Measurements from ENCODE around the gene IRF7.
A peak's percentile ranks its signal among the peaks of the same experiment; 100 is the strongest.
"Not testable (repeated sequence)": the region's sequence is repeated elsewhere in the genome, so short reads cannot be mapped to it uniquely, and the experiment has no call there.

The IRF7 gene

DNA sequence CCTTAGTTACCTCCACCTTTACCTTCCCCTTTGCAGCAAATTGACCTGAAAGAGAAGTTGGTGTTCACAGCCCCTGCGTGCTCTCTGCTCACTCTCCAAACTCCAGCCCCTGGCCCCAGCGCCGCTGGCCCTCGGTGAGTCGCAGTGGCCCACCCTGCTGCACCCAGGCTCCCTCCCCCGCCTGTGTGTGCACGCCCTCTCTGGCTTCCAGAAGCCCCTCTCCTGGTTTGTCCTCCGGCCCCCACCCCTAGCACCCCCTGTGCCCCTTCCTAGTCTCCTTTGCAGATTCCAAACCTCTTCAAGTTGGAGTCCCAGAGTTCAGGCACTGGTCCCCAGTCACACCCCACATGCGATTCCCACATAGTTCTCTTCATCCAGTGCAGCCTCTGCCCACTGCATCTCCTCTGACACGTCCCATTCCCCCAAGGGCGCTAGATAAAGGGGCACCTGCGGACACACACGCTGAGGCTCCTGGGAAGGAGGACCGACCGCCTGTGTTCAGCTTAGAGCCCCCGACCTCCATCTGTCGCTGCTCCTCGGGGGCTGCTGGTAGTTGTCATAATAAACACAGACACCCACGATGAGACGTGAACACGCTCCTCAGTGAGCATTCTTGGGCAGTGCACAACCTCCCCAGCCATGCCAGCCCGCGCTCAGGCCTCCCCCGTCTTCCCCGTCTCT lies 41.0 kb downstream of the IRF7 start:
- Histone ChIP-seq H3K36me3 (replicated peaks; ENCODE audit: insufficient read depth, low read length) (no peaks in the 10 kb centered on the region), H2AFZ (ENCODE audit: low read length) (peak overlapping the region; percentile 97; the same call in 1 of the 2 replicates), H3K27ac (ENCODE audit: low read length) (no peak overlapping the region), H3K9me3 (replicated peaks; ENCODE audit: insufficient read depth, low read length) (no peaks in the 10 kb centered on the region), H3K4me1 (ENCODE audit: low read length) (peaks cover 16% of the 10 kb centered on the region), H3K9me2 (replicated peaks; ENCODE audit: insufficient read depth, low read length) (no peaks in the 10 kb centered on the region), H3K4me2 (ENCODE audit: low read depth, low read length) (peak overlapping the region; percentile 100), H3K9ac (ENCODE audit: low read length) (peak overlapping the region; percentile 55; the same call in 1 of the 2 replicates), H3K4me3 (ENCODE audit: low read length) (peak overlapping the region; percentile 78), H3K79me2 (ENCODE audit: low read length) (peaks cover 32% of the 10 kb centered on the region), H4K20me1 (ENCODE audit: insufficient read depth, low read length) (peaks cover 27% of the 10 kb centered on the region), H3F3A (ENCODE audit: insufficient read depth, low read length) (no peaks in the 10 kb centered on the region), H3K27me3 (replicated peaks; ENCODE audit: insufficient read depth, low read length) (peaks cover 9% of the 10 kb centered on the region; the same call in 1 of the 2 replicates)
- DNase-seq: no peak
- TF ChIP-seq EZH2phosphoT487 (IDR thresholded peaks at IDR 0.05; ENCODE audit: low read length): no peak
- no peak for TF ChIP-seq CTCF (IDR thresholded peaks at IDR 0.05; ENCODE audit: low read length)
- TF ChIP-seq EZH2 (optimal IDR thresholded peaks at IDR 0.05; ENCODE audit: low read depth, low read length): no peak

DNA sequence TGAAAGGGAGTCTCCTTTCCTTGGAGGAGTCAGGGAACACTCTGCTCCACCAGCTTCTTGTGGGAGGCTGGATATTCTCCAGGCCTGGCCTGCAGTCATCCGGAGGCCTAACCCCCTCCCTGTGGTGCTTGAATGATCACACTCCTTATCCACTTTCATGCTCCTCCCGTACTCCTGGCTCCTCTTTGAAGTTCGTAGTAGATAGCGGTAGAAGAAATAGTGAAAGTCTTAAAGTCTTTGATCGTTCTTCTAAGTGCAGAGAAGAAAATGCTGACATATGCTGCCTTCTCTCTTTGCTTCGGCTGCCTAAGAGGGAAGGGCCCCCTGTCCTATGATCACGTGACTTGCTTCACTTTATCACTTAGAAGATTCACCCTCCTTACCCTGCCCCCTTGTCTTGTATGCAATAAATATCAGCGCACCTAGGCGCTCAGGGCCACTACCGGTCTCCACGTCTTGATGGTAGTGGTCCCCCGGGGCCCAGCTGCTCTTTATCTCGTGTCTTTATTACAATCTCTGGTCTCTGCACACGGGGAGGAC lies 41.6 kb downstream of the IRF7 start:
- Histone ChIP-seq H3K79me2 (ENCODE audit: low read length) (peaks cover 25% of the 10 kb centered on the region), H3K4me1 (ENCODE audit: low read length) (peaks cover 16% of the 10 kb centered on the region), H3K27me3 (replicated peaks; ENCODE audit: insufficient read depth, low read length) (peaks cover 16% of the 10 kb centered on the region), H4K20me1 (ENCODE audit: insufficient read depth, low read length) (peaks cover 20% of the 10 kb centered on the region)
- not testable (repeated sequence) for H2AFZ ChIP-seq (ENCODE audit: low read length); H3K9me3 ChIP-seq (replicated peaks; ENCODE audit: insufficient read depth, low read length); H3K9ac ChIP-seq (ENCODE audit: low read length); H3K4me3 ChIP-seq (ENCODE audit: low read length); H3K4me2 ChIP-seq (ENCODE audit: low read depth, low read length); H3K27ac ChIP-seq (ENCODE audit: low read length); H3F3A ChIP-seq (ENCODE audit: insufficient read depth, low read length); H3K36me3 ChIP-seq (replicated peaks; ENCODE audit: insufficient read depth, low read length); DNase-seq; H3K9me2 ChIP-seq (replicated peaks; ENCODE audit: insufficient read depth, low read length)

DNA sequence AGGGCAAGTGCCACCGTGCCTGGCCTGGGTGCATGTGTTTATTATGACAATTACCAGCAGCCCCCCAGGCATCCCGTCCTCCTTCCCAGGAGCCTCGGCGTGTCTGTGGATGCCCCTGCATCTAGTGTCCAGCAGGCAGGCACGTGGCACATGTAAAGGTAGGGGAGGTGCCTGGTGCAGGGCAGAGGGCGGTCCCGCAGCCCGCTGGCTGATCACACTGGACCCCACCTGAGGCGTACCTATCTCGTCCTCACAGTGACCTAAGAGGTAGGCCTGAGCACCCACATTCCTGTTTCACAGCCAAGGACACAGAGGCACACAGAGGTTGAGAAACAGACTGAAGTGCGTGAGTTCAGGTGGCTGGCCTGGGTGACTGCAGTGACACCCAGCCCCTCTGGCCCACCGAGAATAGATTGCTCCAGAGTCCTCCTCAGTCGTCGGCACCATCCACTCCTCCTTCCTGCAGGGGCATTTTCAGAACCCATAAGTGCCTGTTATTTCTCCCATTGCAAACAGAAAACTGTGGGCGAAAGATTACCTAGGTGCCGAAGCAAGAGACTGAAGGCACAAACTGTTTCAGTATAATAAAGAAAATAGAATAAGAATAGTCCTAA lies 42.5 kb downstream of the IRF7 start:
- Histone ChIP-seq H3K4me3 (ENCODE audit: low read length) (no peak overlapping the region), H4K20me1 (ENCODE audit: insufficient read depth, low read length) (peaks cover 12% of the 10 kb centered on the region), H3F3A (ENCODE audit: insufficient read depth, low read length) (no peaks in the 10 kb centered on the region), H3K4me1 (ENCODE audit: low read length) (peaks cover 12% of the 10 kb centered on the region), H3K9me3 (replicated peaks; ENCODE audit: insufficient read depth, low read length) (no peaks in the 10 kb centered on the region), H3K27me3 (replicated peaks; ENCODE audit: insufficient read depth, low read length) (peaks cover 17% of the 10 kb centered on the region), H3K9ac (ENCODE audit: low read length) (no peak overlapping the region), H3K4me2 (ENCODE audit: low read depth, low read length) (no peak overlapping the region), H3K9me2 (replicated peaks; ENCODE audit: insufficient read depth, low read length) (no peaks in the 10 kb centered on the region), H3K36me3 (replicated peaks; ENCODE audit: insufficient read depth, low read length) (no peaks in the 10 kb centered on the region), H3K79me2 (ENCODE audit: low read length) (peaks cover 16% of the 10 kb centered on the region), H2AFZ (ENCODE audit: low read length) (no peak overlapping the region), H3K27ac (ENCODE audit: low read length) (no peak overlapping the region)
- TF ChIP-seq EZH2phosphoT487 (IDR thresholded peaks at IDR 0.05; ENCODE audit: low read length): no peak
- TF ChIP-seq CTCF (IDR thresholded peaks at IDR 0.05; ENCODE audit: low read length): no peak
- no peak for TF ChIP-seq EZH2 (optimal IDR thresholded peaks at IDR 0.05; ENCODE audit: low read depth, low read length)
- no peak for DNase-seq

DNA sequence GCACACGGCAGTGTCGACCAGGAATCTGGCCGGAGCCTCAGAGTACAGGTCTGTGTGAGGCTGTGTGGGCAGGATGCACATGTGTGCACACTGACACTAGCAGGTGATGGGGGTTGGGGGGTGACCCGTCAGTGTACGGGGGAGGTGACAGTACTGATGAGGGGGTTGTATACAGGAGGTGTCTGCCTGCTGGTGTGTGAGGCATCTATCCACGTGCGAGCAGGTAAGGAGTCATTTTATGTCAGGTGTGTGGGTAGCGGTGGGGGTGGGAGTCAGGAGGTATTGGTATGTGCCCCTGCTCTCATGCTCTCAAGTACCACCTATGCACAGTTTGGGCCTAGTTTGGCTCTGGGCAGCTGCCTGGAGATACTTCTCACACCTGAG lies 44.0 kb downstream of the IRF7 start:
- H3K4me2 ChIP-seq (ENCODE audit: low read depth, low read length): no peak overlapping the region
- no peaks in the 10 kb centered on the region for H3K36me3 ChIP-seq (replicated peaks; ENCODE audit: insufficient read depth, low read length)
- no peak overlapping the region for H3K27ac ChIP-seq (ENCODE audit: low read length)
- H3K9ac ChIP-seq (ENCODE audit: low read length): no peak overlapping the region
- no peaks in the 10 kb centered on the region for H3K9me2 ChIP-seq (replicated peaks; ENCODE audit: insufficient read depth, low read length)
- H3F3A ChIP-seq (ENCODE audit: insufficient read depth, low read length): 0 out of 2 replicates have a peak, but pooled peaks cover 3% of the 10 kb centered on the region
- no peak for TF ChIP-seq EZH2phosphoT487 (IDR thresholded peaks at IDR 0.05; ENCODE audit: low read length)
- peaks cover 17% of the 10 kb centered on the region for H3K27me3 ChIP-seq (replicated peaks; ENCODE audit: insufficient read depth, low read length)
- H3K9me3 ChIP-seq (replicated peaks; ENCODE audit: insufficient read depth, low read length): no peaks in the 10 kb centered on the region
- H2AFZ ChIP-seq (ENCODE audit: low read length): no peak overlapping the region
- no peak for DNase-seq
- H3K4me3 ChIP-seq (ENCODE audit: low read length): no peak overlapping the region
- H3K4me1 ChIP-seq (ENCODE audit: low read length): peaks cover 6% of the 10 kb centered on the region; the same call in 1 of the 2 replicates
- no peaks in the 10 kb centered on the region for H4K20me1 ChIP-seq (ENCODE audit: insufficient read depth, low read length)
- peaks cover 9% of the 10 kb centered on the region for H3K79me2 ChIP-seq (ENCODE audit: low read length)
